Activated CD4-positive, alpha-beta T cell treated with anti-CD3 and anti-CD28 coated beads, Interleukin-2, amount 50 U/mL, for 1 hour (primary cell): ENCODE measurements around the gene LARP1B.
"Not testable (repeated sequence)": the region's sequence is repeated elsewhere in the genome, so short reads cannot be mapped to it uniquely, and the experiment has no call there.

Experiments used
- DNase-seq: peaks from one replicate; pipeline ENCODE4 v3.0.0-alpha.2; 2020

LARP1B gene

GRCh38 chr4:128060699-128061565 lies at the start of gene LARP1B:
TSS of gene LARP1B (plus strand) at chr4:128061312. CDS start at chr4:128074952, 13,640 bp downstream.
- DNase-seq = peak; percentile 92

- DNase-seq = no peak
These were observed 35.8 kb upstream of the LARP1B start for GRCh38 chr4:128025319-128025718.

GRCh38 chr4:128029907-128030306 lies 31.2 kb upstream of the LARP1B start:
- no peak for DNase-seq

- no peak for DNase-seq
These were observed 29.2 kb upstream of the LARP1B start for GRCh38 chr4:128031756-128032384.

- DNase-seq = no peak
These were observed 21.5 kb upstream of the LARP1B start for GRCh38 chr4:128039568-128039967.

- DNase-seq = not testable (repeated sequence)
These were observed 14.1 kb upstream of the LARP1B start for GRCh38 chr4:128047019-128047418.

- not testable (repeated sequence) for DNase-seq
These were observed 13.6 kb upstream of the LARP1B start for GRCh38 chr4:128047514-128047913.

GRCh38 chr4:128051229-128051628 lies 9.9 kb upstream of the LARP1B start:
- not testable (repeated sequence) for DNase-seq

- not testable (repeated sequence) for DNase-seq
These were observed 6.2 kb upstream of the LARP1B start for GRCh38 chr4:128054907-128055306.

- DNase-seq = not testable (repeated sequence)
These were observed 5.5 kb upstream of the LARP1B start for GRCh38 chr4:128055441-128056206.

GRCh38 chr4:128056396-128056795 lies 4.7 kb upstream of the LARP1B start:
- no peak for DNase-seq

- DNase-seq = no peak
These were observed 902 bp upstream of the LARP1B start for GRCh38 chr4:128060121-128060698.

- DNase-seq = peak; percentile 52
These were observed 739 bp downstream of the LARP1B start for GRCh38 chr4:128061566-128062536.

GRCh38 chr4:128066453-128066820 lies 5.3 kb downstream of the LARP1B start:
- DNase-seq = not testable (repeated sequence)

GRCh38 chr4:128068918-128069317 lies 7.8 kb downstream of the LARP1B start:
- no peak for DNase-seq

- DNase-seq = no peak
These were observed 15.4 kb downstream of the LARP1B start for GRCh38 chr4:128076464-128076863.

- not testable (repeated sequence) for DNase-seq
These were observed 34.2 kb downstream of the LARP1B start for GRCh38 chr4:128095293-128095692.

GRCh38 chr4:128107766-128108165 lies 46.7 kb downstream of the LARP1B start:
- DNase-seq = no peak

GRCh38 chr4:128123036-128123435 lies 61.9 kb downstream of the LARP1B start:
- no peak for DNase-seq

GRCh38 chr4:128130621-128131020 lies 69.5 kb downstream of the LARP1B start:
- DNase-seq = no peak

- no peak for DNase-seq
These were observed 73.8 kb downstream of the LARP1B start for GRCh38 chr4:128134925-128135324.

GRCh38 chr4:128135391-128135790 lies 74.3 kb downstream of the LARP1B start:
- DNase-seq = no peak
